Cardiac muscle cell (in vitro differentiated cells and primary cell): ENCODE results near the gene CHN2. TPM values are rescaled to one million over a fixed set of nuclear protein-coding genes. Genes with fewer than 3 reads are reported as not detected.
A peak's percentile ranks its signal among the peaks of the same experiment; 100 is the strongest.

Experiments used
- DNase-seq, 2 donors: peaks; one replicate each; pipeline versions ENCODE4 v3.0.0 to v3.0.0-alpha.2; 2010 to 2017; ENCODE audit warnings: low read depth in 1 of 2, low spot score in 1 of 2
- H3K27ac ChIP-seq: fragments of 200-600 bp; sonication (generic); 2 replicates; pipeline ENCODE4 v1.5.1; 2016
- H3K27me3 ChIP-seq: fragments of 200-600 bp; sonication (generic); 2 replicates; pipeline ENCODE4 v1.6.0; 2016; ENCODE audit warnings: control low read depth
- H3K36me3 ChIP-seq: fragments of 200-600 bp; sonication (generic); 2 replicates; pipeline ENCODE4 v1.5.1; 2016; ENCODE audit warnings: control low read depth
- H3K4me1 ChIP-seq: fragments of 200-600 bp; sonication (generic); 2 replicates; pipeline ENCODE4 v1.8.1; 2017; ENCODE audit warnings: low read depth, mild to moderate bottlenecking, mixed run types
- H3K4me3 ChIP-seq: fragments of 200-600 bp; sonication (generic); 2 replicates; pipeline ENCODE4 v1.5.1; 2016; ENCODE audit warnings: mild to moderate bottlenecking
- H3K9me3 ChIP-seq: fragments of 200-600 bp; sonication (generic); 2 replicates; pipeline ENCODE4 v1.5.1; 2017; ENCODE audit warnings: low read depth, mild to moderate bottlenecking, control low read depth
- polyA plus RNA-seq: library from polyadenylated mRNA; unstranded; fragments of >200 nt; fragmentation: Nextera tagmentation; extraction: Ambion mirVana; gene quantifications from 2 replicates; pipeline ENCODE4 v1.2.1, GENCODE V29; 2016
- total RNA-seq: library from RNA; depleted of rRNA; stranded (reverse); fragments of >200 nt; gene quantifications from 2 replicates; pipeline ENCODE4 v1.2.3, GENCODE V29; 2016
- TF ChIP-seq, protein P1 (sequence below): IDR thresholded peaks from 2 replicates; pipeline ENCODE4 v1.5.1; 2012; ENCODE audit warnings: low read depth, mild to moderate bottlenecking, low read length

Gene CHN2
- total and polyA plus RNA-seq, 2 experiments from 2014 or later, result 16.0 to 30.5 TPM

DNA sequence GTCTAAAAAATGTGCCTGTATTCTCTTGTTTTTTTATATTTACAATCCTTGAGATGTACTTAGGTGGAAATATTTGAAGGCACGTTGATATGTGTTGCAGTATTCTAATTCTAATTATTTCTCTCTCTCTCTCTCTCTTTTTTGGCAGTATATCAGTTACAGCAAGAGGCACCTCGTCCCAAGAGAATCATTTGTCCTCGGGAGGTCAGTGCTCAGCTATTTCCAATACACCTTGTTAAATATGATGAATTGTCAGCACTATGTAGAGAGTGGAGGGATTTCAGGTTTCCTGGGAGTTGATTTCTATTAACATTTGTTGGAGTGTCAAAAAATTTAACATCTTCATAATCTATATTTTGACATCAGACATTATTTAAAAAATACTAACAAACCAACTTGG is 173.2 kb downstream of the CHN2 start:
- TF ChIP-seq, protein P1, sequence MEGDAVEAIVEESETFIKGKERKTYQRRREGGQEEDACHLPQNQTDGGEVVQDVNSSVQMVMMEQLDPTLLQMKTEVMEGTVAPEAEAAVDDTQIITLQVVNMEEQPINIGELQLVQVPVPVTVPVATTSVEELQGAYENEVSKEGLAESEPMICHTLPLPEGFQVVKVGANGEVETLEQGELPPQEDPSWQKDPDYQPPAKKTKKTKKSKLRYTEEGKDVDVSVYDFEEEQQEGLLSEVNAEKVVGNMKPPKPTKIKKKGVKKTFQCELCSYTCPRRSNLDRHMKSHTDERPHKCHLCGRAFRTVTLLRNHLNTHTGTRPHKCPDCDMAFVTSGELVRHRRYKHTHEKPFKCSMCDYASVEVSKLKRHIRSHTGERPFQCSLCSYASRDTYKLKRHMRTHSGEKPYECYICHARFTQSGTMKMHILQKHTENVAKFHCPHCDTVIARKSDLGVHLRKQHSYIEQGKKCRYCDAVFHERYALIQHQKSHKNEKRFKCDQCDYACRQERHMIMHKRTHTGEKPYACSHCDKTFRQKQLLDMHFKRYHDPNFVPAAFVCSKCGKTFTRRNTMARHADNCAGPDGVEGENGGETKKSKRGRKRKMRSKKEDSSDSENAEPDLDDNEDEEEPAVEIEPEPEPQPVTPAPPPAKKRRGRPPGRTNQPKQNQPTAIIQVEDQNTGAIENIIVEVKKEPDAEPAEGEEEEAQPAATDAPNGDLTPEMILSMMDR, result no peak
- Histone ChIP-seq H3K4me1 (peaks cover 3% of the 10 kb centered on the region), H3K9me3 (no peaks in the 10 kb centered on the region), H3K4me3 (no peak overlapping the region), H3K36me3 (no peaks in the 10 kb centered on the region), H3K27ac (no peak overlapping the region), H3K27me3 (no peaks in the 10 kb centered on the region)
- DNase-seq, result no peak

DNA sequence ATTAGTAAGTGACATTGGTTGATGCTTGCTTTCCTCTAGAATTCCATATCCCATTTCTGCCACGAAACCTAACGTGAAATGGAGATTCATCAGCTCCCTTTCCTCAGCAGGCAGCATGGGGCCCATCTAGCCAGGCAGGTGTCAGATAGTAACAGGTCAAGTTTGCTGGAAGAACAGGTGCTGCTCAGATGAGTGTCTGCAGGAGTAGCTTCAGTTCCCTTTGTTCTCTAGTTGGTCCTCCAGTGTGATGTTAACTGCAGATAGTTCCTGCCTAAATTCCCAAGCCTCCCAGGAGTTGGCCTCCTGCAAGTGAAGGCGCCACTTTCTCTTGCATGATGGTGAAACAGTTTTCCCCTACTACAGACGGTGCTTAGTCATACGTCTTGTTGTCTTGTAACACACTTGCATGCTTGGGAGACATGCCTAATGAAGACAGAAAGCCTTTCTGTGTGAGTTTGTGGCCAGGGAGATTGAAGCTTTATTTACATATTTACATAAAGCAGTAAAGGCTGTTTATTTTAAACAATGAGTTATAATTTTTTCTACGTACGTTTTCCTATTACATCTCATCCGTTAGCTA is 175.4 kb downstream of the CHN2 start:
- TF ChIP-seq, protein P1, result no peak
- no peaks in the 10 kb centered on the region for H3K36me3 ChIP-seq
- no peak overlapping the region for H3K27ac ChIP-seq
- no peak overlapping the region for H3K4me3 ChIP-seq
- peak in 1 of 2 donors; percentile 8 for DNase-seq
- H3K9me3 ChIP-seq, result no peaks in the 10 kb centered on the region
- H3K4me1 ChIP-seq, result peaks cover 3% of the 10 kb centered on the region
- H3K27me3 ChIP-seq, result no peaks in the 10 kb centered on the region

DNA sequence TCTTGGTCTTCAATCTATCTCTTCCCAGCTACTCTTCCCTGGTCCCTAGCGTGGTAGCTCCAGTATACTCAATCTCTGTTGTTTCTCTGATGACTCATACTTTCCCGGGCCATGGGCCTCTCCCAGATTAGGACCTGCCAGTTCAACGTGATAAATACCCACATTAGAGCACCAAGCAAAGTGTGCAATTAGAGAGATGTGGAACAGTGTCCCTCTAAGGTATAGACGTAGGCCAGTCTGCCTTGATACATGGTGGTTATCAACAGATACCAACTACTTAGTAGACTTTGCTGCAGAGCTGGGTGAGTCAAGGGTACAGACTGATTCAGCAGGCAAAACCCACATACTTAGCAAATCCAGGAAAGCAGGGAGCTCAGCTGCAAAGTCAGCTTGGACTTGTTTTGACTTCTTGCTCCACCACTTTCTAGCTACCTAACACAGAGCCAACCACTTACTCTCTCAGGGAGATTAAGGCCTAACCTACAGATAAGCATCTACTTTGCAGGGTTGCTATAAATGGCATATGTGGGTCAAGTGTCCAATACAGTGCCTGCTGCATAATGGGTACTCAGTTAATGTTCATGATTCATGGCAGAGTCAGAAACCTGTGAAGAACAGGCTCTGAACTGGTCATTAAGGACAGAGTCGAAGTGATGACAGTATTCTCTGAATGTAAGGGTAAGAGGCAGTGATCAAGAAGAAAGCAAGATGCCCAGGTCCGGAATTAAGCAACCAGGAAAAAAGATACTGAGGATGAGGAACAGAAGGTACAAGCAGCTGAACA is 176.1 kb downstream of the CHN2 start:
- Histone ChIP-seq H3K9me3 (no peaks in the 10 kb centered on the region), H3K4me3 (no peak overlapping the region), H3K27ac (no peak overlapping the region), H3K4me1 (peaks cover 3% of the 10 kb centered on the region), H3K36me3 (no peaks in the 10 kb centered on the region), H3K27me3 (no peaks in the 10 kb centered on the region)
- TF ChIP-seq, protein P1, result no peak
- peak; percentile 40 to 60 for DNase-seq

- TF ChIP-seq, protein P1, result no peak
- H3K36me3 ChIP-seq, result no peaks in the 10 kb centered on the region
- H3K4me1 ChIP-seq, result peaks cover 3% of the 10 kb centered on the region
- H3K27ac ChIP-seq, result no peak overlapping the region
- no peaks in the 10 kb centered on the region for H3K27me3 ChIP-seq
- H3K4me3 ChIP-seq, result no peak overlapping the region
- no peaks in the 10 kb centered on the region for H3K9me3 ChIP-seq
- DNase-seq, result no peak
Observed at GRCh38 chr7:29371472-29371871, 176.9 kb downstream of the CHN2 start.

DNA sequence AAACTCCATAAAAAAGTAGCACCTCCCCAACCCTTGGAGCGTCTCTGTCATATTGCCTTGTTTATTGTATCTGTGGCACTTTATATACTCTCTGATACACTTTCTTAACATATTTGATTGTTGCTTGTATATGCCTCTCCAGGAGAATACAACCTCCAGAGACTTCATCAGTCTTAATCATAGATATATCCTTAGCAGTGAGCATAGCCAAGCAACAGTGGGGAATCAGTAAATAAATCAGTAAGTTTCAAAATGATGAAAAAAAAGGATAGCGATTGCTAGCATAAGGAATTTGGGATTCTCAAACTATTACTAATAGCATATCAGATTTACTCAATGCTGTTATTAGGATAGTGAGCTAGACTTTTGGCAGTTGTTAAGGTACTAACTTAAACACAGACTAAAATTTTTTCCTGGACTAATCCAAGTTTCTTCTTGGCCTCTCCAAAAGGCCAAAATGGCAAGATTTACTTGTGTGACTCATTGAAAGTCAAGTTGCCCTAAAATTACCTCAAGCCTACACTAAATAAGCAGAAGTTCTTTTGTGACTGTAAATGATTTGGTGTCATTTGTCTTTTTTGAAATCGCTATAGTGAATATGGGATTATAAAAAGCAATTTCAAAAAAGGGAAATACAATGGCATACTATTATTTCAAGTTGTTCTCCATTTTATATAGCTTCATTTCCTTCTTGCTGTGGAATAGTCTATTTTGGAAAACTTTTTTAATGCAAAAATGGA is 177.9 kb downstream of the CHN2 start:
- H3K4me3 ChIP-seq, result no peak overlapping the region
- TF ChIP-seq, protein P1, result no peak
- peaks cover 3% of the 10 kb centered on the region for H3K4me1 ChIP-seq
- no peaks in the 10 kb centered on the region for H3K27me3 ChIP-seq
- no peaks in the 10 kb centered on the region for H3K9me3 ChIP-seq
- DNase-seq, result no peak
- H3K36me3 ChIP-seq, result no peaks in the 10 kb centered on the region
- no peak overlapping the region for H3K27ac ChIP-seq
